Parathyroid adenoma (tissue), 2 donors: ENCODE results near the gene CLMP.

ENCODE experiments used
- H2AFZ ChIP-seq: fragments of 300-600 bp; sonication (generic); one replicate; pipeline ENCODE4 v1.7.0; 2017; ENCODE audit warnings: antibody characterized with exemption, mild to moderate bottlenecking
- H3K27ac ChIP-seq: fragments of 300-600 bp; sonication (generic); one replicate; pipeline ENCODE4 v1.7.0; 2017
- H3K27me3 ChIP-seq: fragments of 300-600 bp; sonication (generic); one replicate; pipeline ENCODE4 v1.7.0; 2017; ENCODE audit warnings: low read length; ENCODE audit not compliant: control insufficient read depth, insufficient read depth
- H3K36me3 ChIP-seq: fragments of 300-600 bp; sonication (generic); one replicate; pipeline ENCODE4 v1.7.0; 2017; ENCODE audit warnings: low read length; ENCODE audit not compliant: control insufficient read depth, insufficient read depth
- H3K4me1 ChIP-seq: fragments of 300-600 bp; sonication (generic); one replicate; pipeline ENCODE4 v1.7.0; 2017; ENCODE audit warnings: control low read depth
- H3K4me2 ChIP-seq: fragments of 300-600 bp; sonication (generic); one replicate; pipeline ENCODE4 v1.7.0; 2017; ENCODE audit warnings: low read length
- H3K4me3 ChIP-seq: fragments of 300-600 bp; sonication (generic); one replicate; pipeline ENCODE4 v1.7.0; 2017; ENCODE audit warnings: low read depth, low read length
- H3K79me2 ChIP-seq: fragments of 300-600 bp; sonication (generic); one replicate; pipeline ENCODE4 v1.7.0; 2017; ENCODE audit warnings: control low read depth
- H3K9ac ChIP-seq: fragments of 300-600 bp; sonication (generic); one replicate; pipeline ENCODE4 v1.7.0; 2017; ENCODE audit warnings: mild to moderate bottlenecking
- H3K9me3 ChIP-seq: fragments of 300-600 bp; sonication (generic); one replicate; pipeline ENCODE4 v1.7.0; 2017; ENCODE audit warnings: low read length; ENCODE audit not compliant: control insufficient read depth
- CTCF ChIP-seq: fragments of 300-600 bp; sonication (generic); IDR thresholded peaks from one replicate; pipeline ENCODE4 v1.7.0; 2017; ENCODE audit warnings: antibody characterized with exemption, mild to moderate bottlenecking
- donor health status: primary hyperparathyroidism.

The CLMP gene

GRCh38 chr11:123040111-123040432 lies 155.0 kb downstream of the CLMP start:
- no peaks in the 10 kb centered on the region for H3K79me2 ChIP-seq
- no peaks in the 10 kb centered on the region for H3K4me1 ChIP-seq
- H3K9me3 ChIP-seq: no peaks in the 10 kb centered on the region
- H3K36me3 ChIP-seq: no peaks in the 10 kb centered on the region
- H3K27me3 ChIP-seq: no peaks in the 10 kb centered on the region
- no peak overlapping the region for H3K9ac ChIP-seq
- no peak overlapping the region for H2AFZ ChIP-seq
- H3K27ac ChIP-seq: no peak overlapping the region
- H3K4me3 ChIP-seq: no peak overlapping the region
- TF ChIP-seq CTCF: no peak
- H3K4me2 ChIP-seq: no peak overlapping the region

- no peaks in the 10 kb centered on the region for H3K36me3 ChIP-seq
- TF ChIP-seq CTCF: no peak
- H3K4me1 ChIP-seq: no peaks in the 10 kb centered on the region
- no peak overlapping the region for H3K9ac ChIP-seq
- no peak overlapping the region for H3K27ac ChIP-seq
- no peak overlapping the region for H3K4me3 ChIP-seq
- no peak overlapping the region for H2AFZ ChIP-seq
- no peaks in the 10 kb centered on the region for H3K27me3 ChIP-seq
- no peaks in the 10 kb centered on the region for H3K79me2 ChIP-seq
- no peak overlapping the region for H3K4me2 ChIP-seq
- H3K9me3 ChIP-seq: no peaks in the 10 kb centered on the region
These were observed 159.2 kb downstream of the CLMP start for GRCh38 chr11:123035831-123036230.

GRCh38 chr11:123034597-123034996 lies 160.5 kb downstream of the CLMP start:
- Histone ChIP-seq H3K9me3 (no peaks in the 10 kb centered on the region), H3K9ac (no peak overlapping the region)

GRCh38 chr11:123033895-123034294 lies 161.2 kb downstream of the CLMP start:
- Histone ChIP-seq H3K4me2 (no peak overlapping the region), H3K27ac (no peak overlapping the region), H3K27me3 (no peaks in the 10 kb centered on the region), H3K4me1 (no peaks in the 10 kb centered on the region), H3K4me3 (no peak overlapping the region), H3K36me3 (no peaks in the 10 kb centered on the region), H3K9ac (no peak overlapping the region), H2AFZ (no peak overlapping the region), H3K9me3 (no peaks in the 10 kb centered on the region), H3K79me2 (no peaks in the 10 kb centered on the region)
- no peak for TF ChIP-seq CTCF

More at GRCh38 chr11:123034597-123034996, 160.5 kb downstream of the CLMP start:
- H3K27me3 ChIP-seq: no peaks in the 10 kb centered on the region
- no peaks in the 10 kb centered on the region for H3K36me3 ChIP-seq
- no peak overlapping the region for H3K27ac ChIP-seq
- H3K4me3 ChIP-seq: no peak overlapping the region
- TF ChIP-seq CTCF: no peak
- no peaks in the 10 kb centered on the region for H3K79me2 ChIP-seq
- no peak overlapping the region for H2AFZ ChIP-seq
- no peaks in the 10 kb centered on the region for H3K4me1 ChIP-seq
- no peak overlapping the region for H3K4me2 ChIP-seq

GRCh38 chr11:123030517-123030916 lies 164.5 kb downstream of the CLMP start:
- Histone ChIP-seq H3K79me2 (no peaks in the 10 kb centered on the region), H3K27ac (no peak overlapping the region), H3K9me3 (no peaks in the 10 kb centered on the region), H3K36me3 (no peaks in the 10 kb centered on the region), H3K4me3 (no peak overlapping the region), H3K4me2 (no peak overlapping the region), H3K4me1 (no peaks in the 10 kb centered on the region), H2AFZ (no peak overlapping the region), H3K9ac (no peak overlapping the region), H3K27me3 (no peaks in the 10 kb centered on the region)
- TF ChIP-seq CTCF: no peak
